Measurements from ENCODE around the gene CAMTA1.

Gene CAMTA1

DNA sequence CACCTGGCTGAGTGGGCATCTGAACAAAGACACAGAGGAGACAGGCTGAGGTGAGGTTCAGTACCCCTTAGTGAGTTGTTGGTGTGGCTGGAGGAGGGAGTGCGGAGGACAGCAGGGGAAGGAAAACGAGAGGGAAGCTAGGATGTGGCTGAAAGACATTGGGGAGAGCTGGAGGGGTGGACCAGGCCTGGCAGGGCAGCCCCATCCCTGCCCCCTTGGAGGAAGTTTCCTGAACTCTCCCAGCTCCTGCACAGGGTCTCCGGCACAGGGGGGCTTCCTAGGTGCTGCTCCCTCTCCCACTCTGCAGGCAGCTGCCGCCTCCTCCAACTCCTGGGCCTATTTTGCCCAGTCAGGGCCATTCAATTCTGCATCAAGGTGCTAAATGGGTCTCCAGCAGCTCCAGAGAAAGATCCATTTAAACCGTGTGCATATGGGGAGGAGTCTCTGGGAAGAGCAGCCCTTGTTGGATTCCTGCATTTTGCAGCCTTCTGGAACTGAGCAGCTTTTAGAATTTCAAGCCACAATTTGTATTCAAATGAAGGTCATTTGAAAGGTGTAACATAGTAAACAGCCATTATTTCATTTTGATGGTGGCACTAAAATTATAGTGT, 193.9 kb downstream of the CAMTA1 start:
- no peak for DNase-seq (ENCODE audit: low read depth)

DNA sequence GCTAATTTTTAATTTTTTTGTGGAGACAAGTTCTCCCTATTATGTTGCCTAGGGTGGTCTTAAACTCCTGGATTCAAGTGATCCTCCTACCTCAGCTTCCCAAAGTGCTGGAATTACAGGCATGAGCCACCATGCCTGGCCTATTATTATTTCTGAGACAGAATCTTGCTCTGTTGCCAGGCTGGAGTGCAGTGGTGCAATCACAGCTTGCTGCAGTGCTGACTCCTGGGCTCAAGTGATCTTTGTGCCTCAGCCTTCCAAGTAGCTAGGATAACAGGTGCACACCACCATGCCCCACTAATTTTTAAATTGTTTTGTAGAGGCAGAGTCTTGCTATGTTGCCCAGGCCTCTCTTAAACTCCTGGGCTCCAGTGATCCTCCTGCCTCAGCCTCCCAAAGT, 196.3 kb downstream of the CAMTA1 start:
- no peak for DNase-seq (ENCODE audit: low read depth)

DNA sequence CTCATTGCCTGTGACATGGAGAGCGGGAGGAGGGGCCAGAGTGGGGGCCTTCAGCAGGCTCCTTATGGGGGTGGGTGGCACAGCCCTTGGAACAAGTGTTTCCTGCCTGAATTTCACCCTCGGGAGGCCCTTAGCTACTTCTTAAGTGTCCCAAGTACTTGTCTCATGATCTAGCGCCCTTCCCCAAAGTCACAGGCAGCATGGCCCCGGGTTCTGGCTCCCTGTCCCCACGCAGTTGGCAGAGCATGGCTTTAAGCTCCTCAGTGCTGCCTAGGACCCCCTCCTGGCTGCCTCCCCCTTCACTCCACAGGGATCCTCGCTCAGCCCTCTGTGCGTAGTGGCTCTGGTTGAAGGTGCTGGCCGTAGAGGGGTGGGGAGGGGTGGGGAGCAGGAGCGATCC, 197.2 kb downstream of the CAMTA1 start:
- no peak for DNase-seq (ENCODE audit: low read depth)

DNA sequence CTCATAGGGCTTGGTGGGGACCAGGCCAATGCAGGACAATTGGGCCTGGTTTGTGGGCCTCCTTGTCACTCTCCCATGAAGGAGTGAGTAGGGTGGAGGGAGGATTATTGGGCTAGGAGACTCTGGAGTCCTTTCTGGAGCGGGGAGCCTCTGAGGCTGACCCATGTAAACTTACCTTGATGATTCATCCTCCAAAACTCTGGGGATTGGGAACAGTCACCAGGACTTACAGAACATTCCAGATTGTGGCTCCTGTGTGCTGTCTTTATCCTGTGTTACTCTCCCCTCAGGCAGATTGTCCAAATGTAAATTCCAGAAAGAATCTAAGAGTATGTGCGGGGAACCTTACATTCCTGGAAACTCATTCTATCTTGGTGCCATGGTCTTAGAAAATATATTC, 197.6 kb downstream of the CAMTA1 start:
- DNase-seq (ENCODE audit: low read depth), result no peak

DNA sequence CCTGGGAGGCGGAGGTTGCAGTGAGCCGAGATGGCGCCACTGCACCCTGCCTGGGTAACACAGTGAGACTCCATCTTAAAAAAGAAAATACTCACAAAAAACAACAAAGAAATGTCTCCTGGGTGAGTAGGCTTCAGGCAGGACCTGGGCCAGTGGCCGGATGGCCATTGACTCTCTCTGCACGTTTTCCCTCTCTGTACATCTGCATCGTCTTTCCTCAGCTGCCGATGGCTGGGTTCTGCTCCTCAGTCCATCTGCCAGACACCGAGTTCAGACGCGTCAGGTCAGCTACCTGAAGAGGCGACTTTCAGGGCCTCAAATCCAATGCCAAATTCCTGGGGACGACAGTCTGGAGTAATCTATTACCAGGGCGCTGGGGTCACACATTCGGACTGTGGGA, 199.3 kb downstream of the CAMTA1 start:
- no peak for DNase-seq (ENCODE audit: low read depth)

DNA sequence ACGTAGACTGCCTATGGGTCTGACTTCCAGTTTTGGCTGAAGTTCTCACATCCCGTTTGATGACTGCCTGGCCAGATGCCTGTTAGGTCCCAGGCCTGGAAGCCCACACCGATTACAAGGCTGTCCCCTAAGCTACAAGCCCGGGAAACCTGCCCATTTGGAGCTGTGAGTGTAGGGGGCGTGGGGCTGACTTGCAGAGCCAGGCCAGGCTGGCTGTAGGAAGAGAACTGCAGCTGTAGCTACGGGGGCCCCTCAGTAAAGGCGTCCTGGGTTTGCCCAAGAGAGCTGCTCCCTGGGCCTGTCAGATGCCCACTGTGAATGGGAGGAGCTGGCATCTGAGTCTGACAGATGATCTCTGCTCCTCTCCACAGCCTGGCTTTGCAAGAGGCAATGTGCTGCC, 199.7 kb downstream of the CAMTA1 start:
- no peak for DNase-seq (ENCODE audit: low read depth)

DNA sequence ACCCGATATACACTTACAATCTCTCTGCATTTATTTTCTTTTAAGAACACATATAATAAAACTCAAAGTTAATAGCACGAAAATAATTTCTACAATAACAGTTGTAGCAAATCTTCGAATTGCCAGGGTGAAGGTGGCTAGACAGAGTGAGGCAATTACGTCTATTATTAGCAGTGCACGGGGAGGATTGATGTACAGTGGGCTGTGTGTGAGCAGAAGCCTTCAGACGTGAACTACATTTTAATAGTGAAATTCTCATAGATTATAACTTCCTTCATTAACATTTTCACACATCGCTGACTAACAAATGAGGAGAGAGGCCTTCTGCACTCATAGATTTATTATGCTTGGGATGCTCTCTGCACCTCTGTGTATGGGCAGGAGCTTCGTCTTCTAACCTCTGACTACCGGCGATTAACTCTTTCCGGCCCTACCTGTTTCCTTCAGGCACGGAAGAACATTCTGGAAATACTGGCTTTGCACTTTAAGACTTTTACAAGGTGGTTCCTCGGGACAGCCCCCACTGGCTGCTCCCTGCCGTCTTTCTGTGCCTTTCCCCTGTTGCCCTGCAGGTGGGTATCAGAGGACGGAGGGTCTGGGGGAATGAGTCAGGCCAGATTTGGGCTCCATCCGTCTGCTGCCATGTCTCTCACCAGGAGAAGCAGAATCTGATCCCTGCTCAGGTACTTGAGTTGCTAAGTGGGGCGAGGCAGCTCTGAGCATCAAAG, 200.5 kb downstream of the CAMTA1 start:
- no peak for DNase-seq (ENCODE audit: low read depth)

DNA sequence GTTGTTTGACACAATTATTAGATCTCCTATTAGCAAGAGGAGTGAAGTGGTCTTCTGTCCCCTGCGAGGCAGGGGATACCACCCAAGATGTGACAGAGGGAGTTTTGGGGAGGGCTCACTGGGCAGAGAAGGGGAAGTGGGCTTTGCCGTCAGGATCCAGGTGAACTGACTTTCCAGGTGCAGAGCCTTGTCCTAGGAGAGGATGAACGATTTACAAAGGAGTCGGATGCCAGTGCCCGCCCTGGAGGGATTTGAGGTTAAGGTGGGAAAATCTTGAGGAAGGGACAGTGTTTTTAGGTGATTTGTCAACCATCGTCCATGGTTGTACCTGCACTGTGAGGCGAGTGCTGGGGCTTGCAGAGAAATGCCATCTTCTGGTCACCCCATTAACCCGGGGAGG, 201.0 kb downstream of the CAMTA1 start:
- DNase-seq (ENCODE audit: low read depth), result no peak

DNA sequence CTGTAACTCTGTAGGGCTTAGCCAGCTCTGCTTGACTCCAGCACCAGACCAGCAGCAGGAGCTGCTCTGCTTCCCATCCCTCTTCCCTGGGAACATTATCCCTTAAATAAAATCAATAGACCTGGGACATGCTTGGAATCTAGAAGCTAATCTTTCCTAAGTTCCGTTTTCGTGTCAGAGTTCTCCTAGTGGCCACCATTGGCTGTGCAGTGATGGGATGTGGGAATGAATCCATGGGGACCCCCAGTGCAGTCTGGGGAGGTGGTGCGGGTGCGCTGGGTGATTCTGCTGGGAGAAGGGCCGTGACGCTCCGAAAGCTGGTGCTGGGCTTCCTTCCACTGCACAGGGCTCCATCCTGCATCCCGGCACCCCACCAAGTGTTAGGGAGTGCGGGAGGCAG, 202.7 kb downstream of the CAMTA1 start:
- no peak for DNase-seq (ENCODE audit: low read depth)

DNA sequence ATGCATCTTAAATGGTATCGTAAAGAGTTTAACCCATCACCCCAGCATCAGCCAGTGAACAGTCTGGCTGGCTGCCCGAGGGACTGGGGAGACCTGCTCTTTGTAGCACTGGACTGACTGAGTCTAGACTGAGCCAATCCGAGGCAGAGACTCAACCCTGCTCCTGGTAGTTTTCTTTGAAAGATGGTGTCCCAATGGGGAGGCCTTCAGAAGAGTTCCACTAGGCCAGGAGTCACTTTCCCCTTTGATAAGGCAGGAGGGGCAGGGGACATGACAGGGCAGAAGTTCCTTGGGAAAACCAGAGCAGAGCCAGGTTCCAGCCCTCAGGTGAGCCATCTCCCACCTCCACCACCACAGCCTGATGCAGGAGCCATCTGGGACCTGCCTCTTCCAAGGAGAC, 203.5 kb downstream of the CAMTA1 start:
- DNase-seq (ENCODE audit: low read depth), result no peak

DNA sequence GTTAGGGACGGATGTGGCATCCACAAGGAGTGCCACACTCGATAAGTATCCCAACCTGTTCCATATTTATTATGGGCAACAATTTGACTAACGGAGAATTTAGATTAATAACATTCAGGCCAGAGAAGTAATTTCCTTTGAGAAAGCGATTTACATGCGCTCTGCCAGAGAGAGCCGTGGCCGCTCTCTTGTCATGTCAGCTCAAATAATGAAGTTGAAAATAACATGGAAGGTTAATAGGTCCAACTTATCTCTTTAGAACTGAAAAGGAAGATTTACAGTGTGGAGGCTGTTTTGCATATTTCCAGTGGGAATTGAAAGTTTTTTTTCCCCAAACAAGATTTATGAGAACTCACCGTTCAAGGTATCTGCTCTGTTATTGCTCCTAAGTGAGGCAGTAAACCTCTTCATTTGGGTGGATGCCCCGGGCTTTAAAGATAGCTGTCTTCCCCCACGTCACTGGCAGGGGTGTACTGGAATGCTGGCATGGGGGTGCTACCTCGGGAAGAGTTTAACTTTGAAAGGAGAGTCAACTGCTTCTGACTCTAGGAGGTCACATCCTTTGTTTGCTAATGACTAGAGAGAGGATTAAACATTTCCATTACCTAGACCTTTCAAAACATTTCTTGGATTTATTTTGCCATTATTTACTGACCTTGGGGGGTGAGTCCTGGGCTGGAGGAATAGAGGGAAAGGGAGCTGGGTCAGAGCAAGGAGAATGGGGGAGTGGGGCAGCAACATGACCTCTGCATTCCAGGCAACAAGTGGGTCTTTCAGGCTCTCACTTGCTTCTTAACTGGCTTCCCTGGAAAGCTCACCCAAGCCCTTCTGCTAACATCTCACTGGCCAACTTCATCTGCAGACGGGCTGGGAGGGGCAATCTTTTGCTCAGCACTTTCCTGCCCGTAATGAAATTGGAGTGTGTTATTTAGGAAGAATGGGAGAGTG, 204.2 kb downstream of the CAMTA1 start:
- no peak for DNase-seq (ENCODE audit: low read depth)

DNA sequence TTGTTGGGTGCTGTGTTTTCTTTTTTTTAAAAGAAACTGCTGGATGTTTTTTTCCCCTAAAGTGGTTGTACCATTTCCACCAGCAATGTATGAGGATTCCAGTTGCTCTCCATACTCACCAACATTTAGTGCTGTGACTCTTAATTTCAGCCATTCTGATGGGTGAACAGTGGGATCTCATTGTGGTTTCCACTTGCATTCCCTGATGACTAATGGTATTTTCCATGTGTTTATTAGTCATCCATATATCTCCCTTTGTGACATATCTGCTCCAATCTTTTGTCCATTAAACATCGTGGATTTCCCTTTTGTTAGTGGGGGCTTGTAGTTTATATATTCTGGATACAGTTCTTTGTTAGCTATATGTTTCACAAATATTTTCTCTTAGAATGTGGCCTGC, 206.0 kb downstream of the CAMTA1 start:
- DNase-seq (ENCODE audit: low read depth), result no peak

DNA sequence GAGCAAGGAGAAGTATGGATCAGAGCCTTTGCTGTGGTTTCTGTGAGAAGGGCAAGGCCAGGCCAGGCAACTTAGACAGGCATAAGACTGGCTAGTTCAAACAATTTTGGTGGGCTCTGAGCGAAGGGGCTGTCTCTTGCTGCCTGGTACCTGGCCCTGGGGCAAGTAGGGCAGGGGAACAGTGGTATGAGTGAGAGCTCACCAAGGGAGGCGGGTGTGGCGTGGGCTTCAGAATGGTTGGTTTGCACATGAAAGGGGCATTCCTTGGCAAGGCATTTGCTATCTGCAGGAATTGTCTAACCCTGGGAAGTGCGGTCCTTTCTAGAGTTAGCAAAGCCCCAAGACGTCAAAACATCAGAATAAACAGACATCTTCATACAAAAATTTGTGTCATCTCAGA, 210.5 kb downstream of the CAMTA1 start:
- no peak for DNase-seq (ENCODE audit: low read depth)

DNA sequence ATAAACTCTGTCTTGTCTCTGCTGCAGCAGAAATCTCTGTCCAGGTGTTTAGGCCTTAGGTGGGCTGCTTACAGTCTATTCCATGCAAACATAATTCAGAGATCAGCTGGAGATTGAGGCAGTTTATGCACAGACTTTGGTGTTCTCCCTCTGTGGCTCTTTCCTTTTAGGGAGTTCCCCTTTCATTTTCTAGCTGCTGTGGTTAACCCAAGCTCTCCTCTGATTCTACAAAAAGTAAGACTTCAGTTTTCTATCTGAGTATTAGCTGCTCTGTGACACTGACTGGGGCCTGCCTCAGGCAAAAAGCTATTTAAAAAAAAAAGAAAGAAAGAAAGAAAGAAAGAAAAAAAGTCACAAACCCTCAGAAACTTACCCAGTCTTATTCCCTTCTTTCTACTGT, 211.1 kb downstream of the CAMTA1 start:
- no peak for DNase-seq (ENCODE audit: low read depth)

DNA sequence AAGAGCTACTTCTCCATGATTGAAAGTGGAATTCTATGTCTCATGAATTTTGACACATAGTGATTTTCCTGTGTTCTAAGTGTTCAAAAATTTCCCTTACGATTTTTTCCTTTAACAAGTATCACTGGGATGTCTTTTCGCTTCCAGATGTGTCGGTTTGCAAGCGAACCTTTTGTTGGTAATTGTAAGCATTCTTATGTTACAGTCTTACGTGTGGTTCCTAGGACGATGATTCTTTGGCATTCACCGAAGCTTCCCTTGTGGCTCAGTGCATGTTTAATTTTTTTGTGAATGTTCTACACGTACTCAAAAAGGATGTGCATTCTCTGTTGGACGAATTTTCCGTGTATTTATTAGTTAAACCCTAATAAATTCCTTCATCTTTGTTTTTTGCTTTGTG, 211.6 kb downstream of the CAMTA1 start:
- DNase-seq (ENCODE audit: low read depth), result no peak

DNA sequence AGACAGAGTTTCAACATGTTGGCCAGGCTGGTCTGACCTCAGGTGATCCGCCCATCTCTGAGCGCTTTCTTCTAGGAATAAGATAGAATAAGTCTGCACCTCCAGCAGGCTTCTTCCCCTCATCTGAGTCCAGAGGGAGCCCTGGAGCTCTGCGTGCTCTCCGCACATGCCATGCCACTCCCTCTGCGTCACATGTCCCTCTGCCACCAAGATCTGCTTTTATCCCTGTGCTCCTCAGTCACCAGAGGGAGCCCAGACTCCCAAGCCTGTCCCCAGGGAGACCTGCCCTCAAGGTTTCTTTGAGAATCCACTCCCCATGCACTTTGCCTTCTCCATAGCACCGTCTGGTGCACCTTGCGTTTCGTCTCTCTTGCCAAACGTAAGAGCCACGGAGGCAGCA, 213.0 kb downstream of the CAMTA1 start:
- DNase-seq (ENCODE audit: low read depth), result no peak

DNA sequence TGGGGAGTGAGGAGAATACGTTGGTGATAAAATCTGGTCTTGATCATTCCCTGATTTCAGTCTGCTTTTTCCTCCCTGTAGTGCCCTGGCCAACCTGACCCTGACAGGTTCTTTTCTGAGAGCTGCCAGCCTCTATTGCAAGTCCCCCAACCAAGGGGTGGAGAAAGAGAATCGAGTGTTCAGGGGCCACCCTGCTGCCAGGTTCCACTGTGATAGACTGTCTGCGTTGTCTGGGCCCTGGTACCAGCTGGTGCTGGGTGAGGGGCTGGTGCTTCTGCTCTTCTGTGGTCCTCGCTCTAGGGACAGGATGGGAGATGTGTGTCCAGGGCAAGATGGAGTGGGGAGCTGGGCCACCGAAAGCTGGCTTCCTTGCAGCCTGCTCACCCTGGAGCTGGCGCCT, 214.6 kb downstream of the CAMTA1 start:
- no peak for DNase-seq (ENCODE audit: low read depth)

DNA sequence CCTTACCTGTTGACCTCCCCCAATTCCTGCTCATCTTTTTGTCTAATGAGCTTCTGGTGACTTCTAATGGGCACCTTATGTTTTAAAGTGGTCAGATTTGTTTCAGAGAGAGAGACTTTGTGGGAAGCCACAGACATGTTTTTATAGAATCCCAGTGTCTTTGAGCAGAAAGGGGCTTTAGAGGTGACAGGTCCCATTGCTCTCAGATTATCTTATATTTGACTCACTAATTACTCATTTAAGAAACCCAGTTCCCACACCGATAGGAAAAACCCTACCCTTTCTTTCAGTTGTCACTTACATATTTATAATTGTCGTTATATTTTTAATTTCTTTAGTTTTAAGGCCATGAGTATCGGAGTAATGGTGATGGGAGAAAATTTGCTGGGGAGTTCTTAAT, 215.5 kb downstream of the CAMTA1 start:
- DNase-seq (ENCODE audit: low read depth), result no peak

DNA sequence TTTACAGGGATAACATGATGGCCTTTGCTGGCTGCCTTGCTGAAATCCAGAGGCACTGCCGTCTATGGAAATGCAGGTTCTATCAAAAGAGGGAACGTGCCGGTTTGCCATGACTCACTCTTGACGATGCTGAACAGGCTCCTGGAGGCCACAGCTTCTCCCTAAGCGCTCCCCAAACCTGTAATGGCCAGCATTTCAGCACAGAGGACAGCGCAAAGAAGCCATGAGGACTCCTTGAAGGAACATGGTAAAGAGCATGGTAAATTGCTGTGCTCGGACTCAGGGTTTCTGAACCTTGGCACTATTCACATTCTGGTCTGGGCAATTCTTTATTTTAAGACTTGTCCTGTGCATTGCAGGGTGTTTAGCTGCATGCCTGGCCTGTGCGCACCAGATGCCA, 217.5 kb downstream of the CAMTA1 start:
- no peak for DNase-seq (ENCODE audit: low read depth)

DNA sequence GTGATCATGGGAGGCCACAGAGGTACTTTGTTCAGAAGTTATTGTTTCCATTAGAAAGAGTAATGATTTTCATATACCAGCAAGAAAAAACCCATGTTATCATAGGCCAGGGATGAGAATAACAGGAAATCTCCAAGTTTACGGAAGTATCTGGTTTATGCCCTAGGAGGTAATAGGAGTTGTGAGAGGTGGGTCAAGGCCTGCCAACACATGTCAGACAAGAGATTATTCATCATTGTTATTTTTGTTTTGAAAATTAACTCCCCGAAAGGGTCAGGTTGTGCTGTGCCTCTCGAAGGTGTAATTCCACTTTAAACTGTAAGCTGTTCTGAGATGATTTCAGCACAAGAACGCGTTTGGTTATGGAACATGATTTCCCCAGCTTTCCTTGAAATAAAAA, 218.4 kb downstream of the CAMTA1 start:
- DNase-seq (ENCODE audit: low read depth), result no peak

DNA sequence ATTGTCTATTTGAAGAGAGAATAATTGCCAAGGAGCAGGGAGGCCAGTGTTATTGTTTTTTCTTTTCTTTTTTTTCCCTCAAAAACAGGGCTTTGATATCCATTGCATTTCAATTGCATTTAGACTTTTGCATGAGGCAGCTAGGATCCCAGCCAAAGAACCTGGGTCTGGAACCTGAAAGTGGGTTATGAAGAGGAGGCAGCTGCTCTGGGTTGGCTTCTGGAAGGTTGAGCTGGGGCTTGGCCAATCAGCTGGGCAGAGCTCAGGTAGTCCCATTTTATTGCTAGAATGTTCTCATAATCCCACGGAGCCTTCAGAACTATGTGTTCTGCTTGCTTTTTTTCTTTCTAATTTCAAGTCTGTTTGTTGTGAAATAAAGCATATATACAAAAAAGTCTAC, 218.9 kb downstream of the CAMTA1 start:
- DNase-seq (ENCODE audit: low read depth), result no peak

DNA sequence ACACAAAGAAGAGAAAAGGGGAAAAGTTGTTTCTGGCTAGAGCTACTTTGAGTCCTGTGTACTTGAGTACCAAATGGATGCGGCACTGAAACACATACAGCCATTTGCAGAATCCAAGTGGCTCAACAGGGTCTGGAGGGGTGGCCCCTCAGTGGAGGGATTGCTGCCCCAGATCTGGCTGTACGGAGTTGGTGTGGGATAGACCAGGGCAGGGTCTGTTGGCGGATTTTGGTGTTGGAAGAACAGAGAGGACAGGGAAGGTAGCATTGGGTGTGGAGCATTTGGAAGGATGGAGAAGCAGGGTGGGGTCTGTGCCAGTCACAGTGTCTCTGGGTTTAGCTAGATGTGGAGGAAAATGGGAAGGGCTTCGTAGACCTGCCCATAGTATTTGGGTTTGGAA, 220.5 kb downstream of the CAMTA1 start:
- no peak for DNase-seq (ENCODE audit: low read depth)
